HG02981 (cell line): ENCODE results near the gene PTGES2.
"Not testable (repeated sequence)": the region's sequence is repeated elsewhere in the genome, so short reads cannot be mapped to it uniquely, and the experiment has no call there.

Source experiments
- ATAC-seq: cut with Tn5 transposase; IDR thresholded peaks from one replicate; pipeline ENCODE4 v1.9.1; 2021; ENCODE audit warnings: mild to moderate bottlenecking, moderate library complexity; ENCODE audit not compliant: unreplicated experiment

The PTGES2 gene

GRCh38 chr9:128120741-128121465 lies 6.6 kb downstream of the PTGES2 start:
- no peak for ATAC-seq

- ATAC-seq: no peak
These were observed 7.3 kb downstream of the PTGES2 start for GRCh38 chr9:128120061-128120740.

- no peak for ATAC-seq
These were observed 8.4 kb downstream of the PTGES2 start for GRCh38 chr9:128118971-128119665.

- no peak for ATAC-seq
These were observed 9.1 kb downstream of the PTGES2 start for GRCh38 chr9:128118472-128118857.

GRCh38 chr9:128117613-128118471 lies 9.7 kb downstream of the PTGES2 start:
- peak; percentile 59 for ATAC-seq

- ATAC-seq: no peak
These were observed 11.1 kb downstream of the PTGES2 start for GRCh38 chr9:128116104-128117083.

GRCh38 chr9:128115187-128116103 lies 12.1 kb downstream of the PTGES2 start:
- ATAC-seq: no peak

GRCh38 chr9:128114326-128115186 lies 13.0 kb downstream of the PTGES2 start:
- no peak for ATAC-seq

- ATAC-seq: no peak
These were observed 13.8 kb downstream of the PTGES2 start for GRCh38 chr9:128113526-128114325.

GRCh38 chr9:128111726-128112125 lies 15.8 kb downstream of the PTGES2 start:
- not testable (repeated sequence) for ATAC-seq

GRCh38 chr9:128109050-128109709 lies 18.3 kb downstream of the PTGES2 start:
- no peak for ATAC-seq

- no peak for ATAC-seq
These were observed 19.1 kb downstream of the PTGES2 start for GRCh38 chr9:128108269-128109049.

- ATAC-seq: no peak
These were observed 19.9 kb downstream of the PTGES2 start for GRCh38 chr9:128107468-128108268.

- no peak for ATAC-seq
These were observed 20.5 kb downstream of the PTGES2 start for GRCh38 chr9:128106940-128107467.
